GM19239 (cell line): Measurements from ENCODE around the gene SLC8A1.

ENCODE experiments used
- DNase-seq: peaks from one replicate; pipeline ENCODE4 v3.0.0; 2011; ENCODE audit warnings: low spot score; ENCODE audit not compliant: insufficient read length
- FAIRE-seq: peaks from 2 replicates; lab custom pipeline; 2011; peaks lifted over from hg19 to GRCh38; lab: Jason Lieb, UNC

Gene SLC8A1

GRCh38 chr2:40321822-40322221 is 130.1 kb downstream of the SLC8A1 start:
- no peak for DNase-seq
- no peak for FAIRE-seq

- FAIRE-seq = no peak
- DNase-seq = no peak
Measured at GRCh38 chr2:40321016-40321623, 130.8 kb downstream of the SLC8A1 start.

DNA sequence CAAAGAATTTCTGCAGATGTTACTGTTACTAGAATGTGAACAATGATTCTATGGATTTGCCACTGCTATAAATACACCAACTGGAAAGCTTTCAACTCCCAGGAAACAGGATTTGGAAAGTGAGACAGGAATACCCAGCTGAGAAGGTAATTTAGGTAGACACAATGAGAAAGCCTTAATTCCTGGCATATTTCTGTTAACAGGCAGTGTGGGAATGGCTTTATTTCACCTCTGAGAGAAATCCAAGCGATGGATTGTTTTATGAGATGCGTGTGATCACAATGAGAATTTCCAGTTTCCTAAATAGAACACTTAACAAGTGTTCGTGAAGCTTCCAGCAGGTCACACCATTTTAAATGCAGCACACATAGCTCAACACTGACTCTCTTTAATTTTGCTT is 133.0 kb downstream of the SLC8A1 start:
- DNase-seq = no peak
- FAIRE-seq = no peak

GRCh38 chr2:40317761-40318160 is 134.1 kb downstream of the SLC8A1 start:
- FAIRE-seq (no peak), DNase-seq (no peak)

DNA sequence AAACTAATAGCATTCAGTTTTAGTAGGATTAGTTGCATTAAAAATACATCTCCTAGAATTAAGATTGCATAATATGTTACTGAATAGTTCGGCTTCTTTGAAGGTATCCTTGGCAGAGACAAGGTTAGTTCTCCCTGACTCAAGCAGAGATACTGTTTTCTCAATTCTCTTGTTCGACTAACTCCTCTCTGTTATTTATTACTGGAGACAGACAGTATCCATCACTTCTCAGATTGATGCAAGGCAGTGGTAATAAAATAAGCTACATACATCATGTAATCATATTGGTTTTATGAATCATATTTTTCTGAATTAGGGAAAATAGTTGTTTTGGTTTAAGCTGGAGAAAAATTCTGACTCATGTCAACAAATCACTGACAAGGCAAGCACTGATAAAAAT is 134.8 kb downstream of the SLC8A1 start:
- DNase-seq = no peak
- no peak for FAIRE-seq

GRCh38 chr2:40316620-40317019 is 135.3 kb downstream of the SLC8A1 start:
- FAIRE-seq (no peak), DNase-seq (no peak)

- DNase-seq (no peak), FAIRE-seq (peak; percentile 52)
Measured at GRCh38 chr2:40315683-40316082, 136.2 kb downstream of the SLC8A1 start.

GRCh38 chr2:40311026-40311425 is 140.9 kb downstream of the SLC8A1 start:
- no peak for DNase-seq
- FAIRE-seq = no peak

GRCh38 chr2:40310303-40310702 is 141.6 kb downstream of the SLC8A1 start:
- no peak for DNase-seq
- no peak for FAIRE-seq

DNA sequence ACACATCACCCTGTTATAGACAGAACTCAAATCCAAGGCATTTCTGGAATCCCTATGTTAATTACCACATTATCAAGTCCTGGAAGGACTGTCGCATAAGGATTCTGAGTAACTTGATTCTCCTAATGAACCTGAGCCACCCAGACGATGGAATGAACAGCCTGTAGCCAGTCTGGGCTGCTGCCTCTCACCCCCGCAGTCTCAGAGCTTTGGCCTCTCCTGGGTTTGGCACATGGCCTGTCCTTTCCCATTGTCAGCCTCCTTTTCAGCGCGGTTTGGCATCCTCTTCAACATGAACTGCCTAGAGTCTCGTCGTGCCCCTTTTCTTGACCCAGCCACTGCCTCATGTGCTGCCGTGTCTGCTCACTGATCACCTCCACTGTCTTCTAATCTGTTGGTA is 147.6 kb downstream of the SLC8A1 start:
- DNase-seq (no peak), FAIRE-seq (no peak)

DNA sequence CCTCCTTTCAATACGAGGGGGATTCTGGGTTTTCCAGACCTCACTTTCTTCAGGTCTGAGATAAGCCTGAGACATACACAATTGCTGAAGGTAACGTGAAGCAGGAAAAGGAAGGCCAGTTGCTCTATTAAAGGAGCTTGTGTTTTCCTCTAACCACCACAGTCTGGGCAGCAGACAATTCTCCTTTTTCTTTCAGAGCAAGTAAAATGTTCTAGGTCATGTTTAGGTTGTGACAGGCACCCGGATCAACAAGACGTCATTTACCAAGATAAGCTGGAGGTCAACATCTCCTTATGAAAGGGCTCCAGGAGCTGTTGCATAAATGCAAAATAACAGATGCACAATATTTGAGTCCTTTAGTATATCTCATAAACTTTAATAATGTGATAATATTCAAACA is 148.1 kb downstream of the SLC8A1 start:
- DNase-seq = no peak
- no peak for FAIRE-seq

GRCh38 chr2:40302751-40303325 is 149.1 kb downstream of the SLC8A1 start:
- no peak for FAIRE-seq
- DNase-seq = no peak

- FAIRE-seq = no peak
- no peak for DNase-seq
Measured at GRCh38 chr2:40300391-40300790, 151.5 kb downstream of the SLC8A1 start.

DNA sequence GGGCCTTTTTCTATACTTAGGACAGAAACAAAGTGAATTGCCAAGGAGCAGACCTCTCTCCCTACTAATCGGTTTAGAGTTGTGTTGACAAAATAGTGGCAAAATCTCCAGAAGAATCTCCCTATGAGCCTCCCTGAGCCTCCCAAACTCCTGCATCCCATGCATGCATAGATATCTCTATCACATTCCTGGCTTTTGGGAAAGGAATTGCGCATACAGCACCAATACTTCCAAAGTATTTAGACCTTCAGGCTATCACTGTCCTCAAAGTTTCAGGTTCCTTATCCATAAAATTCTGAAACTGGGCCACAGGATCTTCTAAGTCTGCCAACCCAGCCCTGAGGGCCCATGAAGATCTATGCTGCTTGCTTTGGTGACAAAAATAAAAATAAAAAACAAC is 152.1 kb downstream of the SLC8A1 start:
- no peak for DNase-seq
- FAIRE-seq = no peak

GRCh38 chr2:40299173-40299572 is 152.7 kb downstream of the SLC8A1 start:
- no peak for DNase-seq
- FAIRE-seq = no peak

DNA sequence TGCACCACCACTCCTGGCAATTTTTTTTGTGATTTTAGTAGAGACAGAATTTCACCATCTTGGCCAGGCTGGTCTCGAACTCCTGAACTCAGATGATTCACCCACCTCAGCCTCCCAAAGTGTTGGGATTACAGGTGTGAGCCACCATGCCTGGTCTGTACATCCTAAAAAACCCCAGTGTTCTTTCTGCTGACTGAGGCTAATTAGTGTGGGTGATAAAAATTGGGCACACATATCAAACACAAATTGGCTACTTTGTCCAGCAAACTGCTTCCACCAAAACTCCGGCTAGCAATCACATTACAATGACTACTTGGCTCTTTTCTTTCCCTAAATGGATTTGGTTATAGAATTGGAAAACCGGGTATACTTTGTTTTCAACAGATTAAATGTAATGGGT is 153.9 kb downstream of the SLC8A1 start:
- DNase-seq (no peak), FAIRE-seq (no peak)

- FAIRE-seq (no peak), DNase-seq (no peak)
Measured at GRCh38 chr2:40292291-40292690, 159.6 kb downstream of the SLC8A1 start.

DNA sequence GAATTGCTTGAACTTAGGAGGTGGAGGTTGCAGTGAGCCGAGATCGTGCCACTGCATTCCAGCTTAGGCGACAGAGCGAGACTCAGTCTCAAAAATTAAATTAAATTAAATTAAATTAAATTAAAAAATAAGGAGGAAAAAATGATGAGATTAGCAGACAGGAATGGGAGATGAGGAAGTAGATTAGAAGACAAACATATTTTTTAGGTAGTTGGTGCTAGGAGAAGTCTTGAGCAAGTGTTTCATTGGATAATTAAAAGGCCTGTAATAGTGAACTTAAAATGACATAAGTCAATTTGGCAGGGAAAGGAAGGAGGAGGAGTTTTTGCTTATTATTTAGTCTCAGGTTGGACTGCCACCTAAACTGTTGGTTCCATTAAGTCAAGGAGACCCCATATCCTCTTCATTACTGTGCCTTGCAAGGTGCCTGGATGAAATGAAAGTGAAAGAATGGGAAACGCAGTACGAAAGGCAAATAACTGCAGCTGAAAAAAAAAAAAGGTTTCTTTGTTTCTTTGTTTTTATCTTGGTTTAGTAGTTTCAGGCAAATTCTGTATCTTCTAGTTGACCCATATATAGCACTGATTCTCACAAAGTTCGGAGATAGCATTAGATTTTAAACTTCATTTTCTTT is 162.0 kb downstream of the SLC8A1 start:
- FAIRE-seq = no peak

GRCh38 chr2:40287773-40288172 is 164.1 kb downstream of the SLC8A1 start:
- no peak for DNase-seq
- no peak for FAIRE-seq

More for the DNA sequence above, 162.0 kb downstream of the SLC8A1 start:
- no peak for DNase-seq

GRCh38 chr2:40287195-40287594 is 164.7 kb downstream of the SLC8A1 start:
- FAIRE-seq (no peak), DNase-seq (no peak)

- no peak for DNase-seq
- FAIRE-seq = no peak
Measured at GRCh38 chr2:40286721-40287120, 165.2 kb downstream of the SLC8A1 start.

- DNase-seq (no peak), FAIRE-seq (no peak)
Measured at GRCh38 chr2:40285391-40285790, 166.5 kb downstream of the SLC8A1 start.
